Type B pancreatic cell (in vitro differentiated cells): ENCODE measurements around the gene PPP2R2D. TPM values are rescaled to one million over a fixed set of nuclear protein-coding genes. Genes with fewer than 3 reads are reported as not detected.

Experiments
- DNase-seq: peaks from one replicate; pipeline ENCODE4 v3.0.0; 2021; ENCODE audit warnings: mixed read lengths; ENCODE audit not compliant: unreplicated experiment; ENCODE audit errors: extremely low spot score
- H3K27ac Mint-ChIP-seq: 2 replicates; pipeline ENCODE4 v1.8.0; 2021; ENCODE audit warnings: mild to moderate bottlenecking, mixed read lengths
- H3K27me3 Mint-ChIP-seq: 2 replicates; pipeline ENCODE4 v1.8.0; 2021; ENCODE audit warnings: mixed read lengths
- H3K36me3 Mint-ChIP-seq: 2 replicates; pipeline ENCODE4 v1.8.0; 2021; ENCODE audit warnings: mixed read lengths
- H3K4me1 Mint-ChIP-seq: one replicate; pipeline ENCODE4 v1.8.0; 2021; ENCODE audit warnings: mixed read lengths; ENCODE audit not compliant: unreplicated experiment
- H3K4me3 Mint-ChIP-seq: 2 replicates; pipeline ENCODE4 v1.8.0; 2021; ENCODE audit warnings: mild to moderate bottlenecking, mixed read lengths
- H3K9me3 Mint-ChIP-seq: 2 replicates; pipeline ENCODE4 v1.8.0; 2021; ENCODE audit warnings: mixed read lengths
- CTCF ChIP-seq: fragments of 200-600 bp; sonication (generic); conservative IDR thresholded peaks from 2 replicates; pipeline ENCODE4 v1.5.0; 2021; ENCODE audit warnings: antibody characterized with exemption, mild to moderate bottlenecking
- total RNA-seq: library from RNA; stranded (reverse); gene quantifications from 2 replicates; pipeline ENCODE4 v1.2.1, GENCODE V29; 2021; ENCODE audit warnings: low replicate concordance

PPP2R2D gene
- total RNA-seq, 1 donor from 2014 or later, result 38.1 TPM

DNA sequence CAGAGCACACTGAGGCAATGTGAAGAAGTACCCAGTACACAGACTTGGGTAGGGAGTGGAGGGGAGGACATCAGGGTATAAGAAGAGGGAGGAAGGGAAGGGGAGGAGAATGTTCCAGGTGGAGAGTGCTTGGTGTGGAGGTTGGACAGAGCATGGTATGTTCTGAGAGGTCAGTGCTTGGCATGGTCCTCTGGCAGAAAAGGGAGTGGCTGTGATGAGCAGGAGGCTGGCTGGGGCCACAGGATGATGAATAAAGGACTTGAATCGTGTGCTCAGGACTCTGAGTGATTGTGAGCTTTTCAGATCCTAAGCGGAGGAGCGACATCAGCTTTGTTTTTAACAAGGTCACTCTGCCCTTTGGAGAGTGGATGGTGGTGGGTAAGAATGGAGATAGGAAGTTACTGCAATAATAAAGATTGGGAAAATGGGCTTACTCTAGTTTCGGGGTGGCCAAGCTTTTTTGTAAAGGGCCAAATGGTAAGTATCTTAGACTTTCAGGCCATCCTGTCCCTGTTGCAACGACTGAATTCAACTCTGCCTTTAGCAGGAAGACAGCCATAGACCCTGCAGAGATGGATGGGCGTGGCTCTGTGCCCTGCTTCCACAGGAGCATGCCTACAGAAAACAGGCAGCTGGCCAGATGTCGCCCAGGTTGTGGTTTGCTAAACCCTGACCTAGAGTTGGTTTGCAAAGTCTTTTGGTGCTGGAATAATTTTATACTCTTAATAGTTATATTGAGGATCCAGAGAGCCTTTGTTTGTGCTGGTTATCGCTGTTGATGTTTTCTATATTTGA lies 8.4 kb downstream of the PPP2R2D start:
- Mint-ChIP-seq H3K9me3 (no peaks in the 10 kb centered on the region), H3K4me3 (no peak overlapping the region), H3K27ac (no peak overlapping the region), H3K4me1 (peaks cover 60% of the 10 kb centered on the region), H3K27me3 (no peaks in the 10 kb centered on the region), H3K36me3 (peaks cover 16% of the 10 kb centered on the region)
- TF ChIP-seq CTCF, result no peak
- no peak for DNase-seq

GRCh38 chr10:131909929-131910328 lies 9.1 kb downstream of the PPP2R2D start:
- Mint-ChIP-seq H3K9me3 (no peaks in the 10 kb centered on the region), H3K36me3 (peaks cover 16% of the 10 kb centered on the region), H3K27me3 (no peaks in the 10 kb centered on the region), H3K4me1 (peaks cover 54% of the 10 kb centered on the region), H3K4me3 (no peak overlapping the region), H3K27ac (no peak overlapping the region)
- no peak for DNase-seq
- TF ChIP-seq CTCF, result no peak

DNA sequence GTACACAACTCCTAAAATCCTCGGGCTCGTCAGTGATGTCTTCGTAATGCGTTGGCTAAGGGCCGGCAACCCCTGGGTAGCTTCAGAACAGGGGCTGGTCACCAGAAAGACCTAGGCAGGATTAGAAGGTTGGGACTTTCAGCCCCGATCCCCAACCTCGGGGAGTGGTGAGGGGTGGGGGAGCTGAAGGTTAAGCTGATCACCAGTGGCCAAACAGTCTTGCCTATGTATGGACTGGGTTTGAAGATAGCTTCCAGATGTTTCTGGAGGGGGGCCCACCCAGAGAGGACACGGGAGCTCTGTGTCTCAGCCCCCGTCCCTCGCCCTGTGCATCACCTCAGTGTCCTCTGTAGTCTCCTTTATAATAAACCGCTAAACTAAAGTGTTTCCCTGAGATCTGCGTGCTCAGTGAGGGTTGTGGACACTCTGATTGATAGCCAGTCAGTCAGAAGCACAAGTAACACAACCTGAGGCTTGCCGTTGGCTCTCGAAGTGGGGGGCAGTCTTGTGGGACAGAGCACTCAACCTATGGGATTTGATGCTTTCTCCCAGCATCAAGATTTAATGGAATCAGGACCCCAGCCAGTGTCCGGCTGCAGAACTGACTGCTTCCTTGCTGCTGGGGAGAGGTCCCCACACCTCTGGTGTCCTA lies 10.0 kb downstream of the PPP2R2D start:
- Mint-ChIP-seq H3K4me1 (peaks cover 46% of the 10 kb centered on the region), H3K27me3 (no peaks in the 10 kb centered on the region), H3K9me3 (no peaks in the 10 kb centered on the region), H3K4me3 (no peak overlapping the region), H3K36me3 (peaks cover 16% of the 10 kb centered on the region), H3K27ac (no peak overlapping the region)
- DNase-seq, result no peak
- no peak for TF ChIP-seq CTCF

DNA sequence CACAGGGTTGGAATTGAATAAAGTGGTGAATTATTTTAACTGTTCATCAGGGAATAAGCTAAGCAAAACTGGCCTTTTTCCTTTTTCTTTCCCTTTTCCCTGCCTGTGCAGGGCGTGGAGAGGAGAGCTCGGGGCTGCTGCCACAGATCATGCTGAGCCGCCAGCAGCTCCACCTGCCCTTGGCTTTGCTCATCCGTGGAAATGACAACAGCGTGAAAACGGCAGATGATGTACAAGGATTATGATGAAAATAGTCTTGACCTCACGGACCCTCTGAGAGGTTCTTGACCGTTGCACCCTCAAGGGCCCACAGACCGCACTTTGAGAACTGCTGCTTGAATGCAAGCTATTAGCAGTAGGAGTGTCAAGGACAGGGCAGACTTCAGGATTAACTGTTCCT lies 10.6 kb downstream of the PPP2R2D start:
- Mint-ChIP-seq H3K4me1 (peaks cover 39% of the 10 kb centered on the region), H3K36me3 (peaks cover 9% of the 10 kb centered on the region), H3K27ac (no peak overlapping the region), H3K4me3 (no peak overlapping the region), H3K27me3 (no peaks in the 10 kb centered on the region), H3K9me3 (no peaks in the 10 kb centered on the region)
- DNase-seq, result no peak
- no peak for TF ChIP-seq CTCF

- no peak for TF ChIP-seq CTCF
- no peak for DNase-seq
- H3K9me3 Mint-ChIP-seq, result no peaks in the 10 kb centered on the region
- peaks cover 9% of the 10 kb centered on the region for H3K36me3 Mint-ChIP-seq
- H3K27me3 Mint-ChIP-seq, result no peaks in the 10 kb centered on the region
- H3K4me3 Mint-ChIP-seq, result no peak overlapping the region
- no peak overlapping the region for H3K27ac Mint-ChIP-seq
- H3K4me1 Mint-ChIP-seq, result peaks cover 38% of the 10 kb centered on the region
These were observed 11.8 kb downstream of the PPP2R2D start for GRCh38 chr10:131912620-131913019.
